H9 (cell line): ENCODE data around the gene SSNA1. TPM values are rescaled to one million over a fixed set of nuclear protein-coding genes. Genes with fewer than 3 reads are reported as not detected.

Experiments
- DNase-seq: peaks from one replicate; pipeline ENCODE4 v3.0.0-alpha.2; 2017
- H2AFZ ChIP-seq: one replicate; pipeline ENCODE4 v1.6.1; 2013; ENCODE audit warnings: mild to moderate bottlenecking, low read length, control low read depth, moderate library complexity
- H2AK5ac ChIP-seq: 2 replicates; pipeline ENCODE4 v1.6.1; 2013; ENCODE audit warnings: low read length, control low read depth, mixed read lengths; ENCODE audit not compliant: insufficient read length
- H2BK120ac ChIP-seq: one replicate; pipeline ENCODE4 v1.6.1; 2013; ENCODE audit warnings: low read depth, mild to moderate bottlenecking, low read length, control low read depth, inconsistent platforms; ENCODE audit not compliant: poor library complexity, severe bottlenecking
- H2BK12ac ChIP-seq: 2 replicates; pipeline ENCODE4 v1.6.1; 2013; ENCODE audit warnings: low read length, control low read depth, mixed read lengths, low read depth; ENCODE audit not compliant: insufficient read length
- H2BK15ac ChIP-seq: 2 replicates; pipeline ENCODE4 v1.6.1; 2013; ENCODE audit warnings: low read depth, low read length, control low read depth
- H2BK20ac ChIP-seq: one replicate; pipeline ENCODE4 v1.6.1; 2013; ENCODE audit warnings: low read depth, mild to moderate bottlenecking, low read length, control low read depth, inconsistent platforms; ENCODE audit not compliant: poor library complexity, severe bottlenecking
- H2BK5ac ChIP-seq: 2 replicates; pipeline ENCODE4 v1.6.1; 2013; ENCODE audit warnings: low read length, control low read depth, mixed read lengths; ENCODE audit not compliant: insufficient read length
- H3K14ac ChIP-seq: 2 replicates; pipeline ENCODE4 v1.6.1; 2013; ENCODE audit warnings: low read length, control low read depth; ENCODE audit not compliant: insufficient read depth
- H3K18ac ChIP-seq: 2 replicates; pipeline ENCODE4 v1.6.1; 2013; ENCODE audit warnings: low read depth, mild to moderate bottlenecking, mixed read lengths, low read length, control low read depth; ENCODE audit not compliant: insufficient read length
- H3K23ac ChIP-seq: 2 replicates; pipeline ENCODE4 v1.6.1; 2013; ENCODE audit warnings: low read length, control low read depth, mixed read lengths, low read depth; ENCODE audit not compliant: insufficient read length
- H3K23me2 ChIP-seq: 2 replicates; pipeline ENCODE4 v1.6.1; 2013; ENCODE audit warnings: low read depth, mild to moderate bottlenecking, mixed read lengths, low read length, control low read depth; ENCODE audit not compliant: insufficient read length, poor library complexity, severe bottlenecking
- H3K27ac ChIP-seq: 2 replicates; pipeline ENCODE4 v1.5.1; 2013; ENCODE audit warnings: low read length, control low read depth, mixed read lengths, low read depth; ENCODE audit not compliant: insufficient read length
- H3K27me3 ChIP-seq: 2 replicates; pipeline ENCODE4 v1.6.1; 2013; ENCODE audit warnings: low read length, control low read depth, inconsistent platforms; ENCODE audit not compliant: insufficient read depth
- H3K4ac ChIP-seq: 2 replicates; pipeline ENCODE4 v1.6.1; 2013; ENCODE audit warnings: low read depth, mild to moderate bottlenecking, control low read depth, inconsistent platforms, low read length, moderate library complexity
- H3K4me1 ChIP-seq: 2 replicates; pipeline ENCODE4 v1.6.1; 2013; ENCODE audit warnings: low read length, control low read depth, inconsistent platforms; ENCODE audit not compliant: insufficient read depth
- H3K4me2 ChIP-seq: 2 replicates; pipeline ENCODE4 v1.6.1; 2013; ENCODE audit warnings: low read length, control low read depth, mixed read lengths; ENCODE audit not compliant: insufficient read length, insufficient read depth
- H3K56ac ChIP-seq: 2 replicates; pipeline ENCODE4 v1.6.1; 2013; ENCODE audit warnings: low read depth, mild to moderate bottlenecking, mixed read lengths, low read length, control low read depth; ENCODE audit not compliant: insufficient read length
- H3K79me1 ChIP-seq: 2 replicates; pipeline ENCODE4 v1.6.1; 2013; ENCODE audit warnings: low read depth, mild to moderate bottlenecking, moderate library complexity, low read length, control low read depth, inconsistent platforms; ENCODE audit not compliant: insufficient read depth, poor library complexity, severe bottlenecking
- H3K79me2 ChIP-seq: 2 replicates; pipeline ENCODE4 v1.6.1; 2013; ENCODE audit warnings: low read length, control low read depth, inconsistent platforms; ENCODE audit not compliant: insufficient read depth
- H3K9ac ChIP-seq: 2 replicates; pipeline ENCODE4 v1.6.1; 2013; ENCODE audit warnings: low read length, control low read depth, mixed read lengths; ENCODE audit not compliant: insufficient read length; ENCODE audit errors: extremely low read depth
- H3K9me3 ChIP-seq: one replicate; pipeline ENCODE4 v1.6.1; 2013; ENCODE audit warnings: low read depth, low read length, inconsistent platforms; ENCODE audit not compliant: control insufficient read depth
- H3T11ph ChIP-seq: one replicate; pipeline ENCODE4 v1.6.1; 2013; ENCODE audit warnings: mild to moderate bottlenecking, low read length, control low read depth, inconsistent platforms
- H4K20me1 ChIP-seq: one replicate; pipeline ENCODE4 v1.6.1; 2013; ENCODE audit not compliant: control insufficient read depth, insufficient read length, insufficient read depth
- H4K5ac ChIP-seq: 2 replicates; pipeline ENCODE4 v1.6.1; 2013; ENCODE audit warnings: low read depth, mild to moderate bottlenecking, mixed read lengths, low read length, control low read depth; ENCODE audit not compliant: insufficient read length
- H4K8ac ChIP-seq: replicated peaks from 2 replicates; pipeline ENCODE4 v1.6.1; 2013; ENCODE audit warnings: low read length, control low read depth, mixed read lengths, low read depth; ENCODE audit not compliant: insufficient read length
- H4K91ac ChIP-seq: 2 replicates; pipeline ENCODE4 v1.6.1; 2013; ENCODE audit warnings: low read depth, mild to moderate bottlenecking, moderate library complexity, mixed read lengths, low read length, control low read depth; ENCODE audit not compliant: insufficient read length
- H3K27ac Mint-ChIP-seq, 3 experiments: 2 replicates in 2 of 3; 3 replicates in 1 of 3; pipeline ENCODE4 v1.8.0; 2020 to 2021; ENCODE audit warnings: mixed read lengths in 3 of 3, mild to moderate bottlenecking in 1 of 3, moderate library complexity in 1 of 3
- H3K27me3 Mint-ChIP-seq: 2 replicates; pipeline ENCODE4 v1.8.0; 2021; ENCODE audit warnings: low read depth, mild to moderate bottlenecking, moderate library complexity, mixed read lengths
- H3K36me3 Mint-ChIP-seq, 3 experiments: 2 replicates in 2 of 3; 3 replicates in 1 of 3; pipeline ENCODE4 v1.8.0; 2020 to 2021; ENCODE audit warnings: low read depth in 3 of 3, mixed read lengths in 3 of 3; ENCODE audit not compliant: insufficient read depth in 1 of 3
- H3K4me1 Mint-ChIP-seq, 2 experiments: 2 replicates each; pipeline ENCODE4 v1.8.0; 2020; ENCODE audit warnings: mixed read lengths in 2 of 2
- H3K4me3 Mint-ChIP-seq, 2 experiments: 2 replicates in 1 of 2; 3 replicates in 1 of 2; pipeline ENCODE4 v1.8.0; 2020 to 2021; ENCODE audit warnings: mild to moderate bottlenecking in 2 of 2, mixed read lengths in 2 of 2, moderate library complexity in 1 of 2
- H3K9me3 Mint-ChIP-seq, 2 experiments: 2 replicates in 1 of 2; 3 replicates in 1 of 2; pipeline ENCODE4 v1.8.0; 2020; ENCODE audit warnings: mild to moderate bottlenecking in 2 of 2, mixed read lengths in 2 of 2, moderate library complexity in 1 of 2
- WGBS: extraction: QIAGEN DNeasy Blood & Tissue Kit; methylation state at CpG from one replicate; pipeline ENCODE4 v1.1.7; 2013; ENCODE audit warnings: missing lambda C conversion rate, low lambda C conversion rate, mixed read lengths; ENCODE audit not compliant: insufficient read length; ENCODE audit errors: extremely low coverage; 5-methylcytosine and 5-hydroxymethylcytosine counted together
- total RNA-seq: library from RNA; stranded (reverse); gene quantifications from 2 replicates; pipeline ENCODE4 v1.2.1, GENCODE V29; 2021
- TF ChIP-seq, protein P1 (sequence below): fragments of 200-600 bp; sonication (generic); conservative IDR thresholded peaks from 3 replicates; pipeline ENCODE4 v1.8.0; 2021; ENCODE audit warnings: antibody characterized with exemption, mild to moderate bottlenecking

The SSNA1 gene
- total RNA-seq, 1 experiment from 2014 or later, result 69.2 TPM

GRCh38 chr9:137150617-137151457 is 37.6 kb upstream of the SSNA1 start:
- Histone ChIP-seq H3K4ac (no peak overlapping the region), H3K14ac (no peak overlapping the region), H2BK12ac (no peak overlapping the region), H2BK15ac (no peak overlapping the region), H3K23ac (no peak overlapping the region), H4K8ac (no peak overlapping the region), H3K56ac (no peak overlapping the region), H3K79me1 (no peaks in the 10 kb centered on the region), H3K27me3 (peaks cover 5% of the 10 kb centered on the region; the same call in 1 of the 2 replicates), H3K18ac (no peak overlapping the region), H3K9ac (no peak overlapping the region), H3K4me1 (no peaks in the 10 kb centered on the region; the same call in 1 of the 2 replicates), H2BK20ac (no peak overlapping the region), H2BK120ac (no peak overlapping the region), H3T11ph (no peak overlapping the region), H3K4me2 (no peak overlapping the region), H4K91ac (no peak overlapping the region), H3K27ac (no peak overlapping the region), H4K20me1 (no peaks in the 10 kb centered on the region), H3K23me2 (no peaks in the 10 kb centered on the region), H2AK5ac (no peak overlapping the region), H3K79me2 (no peaks in the 10 kb centered on the region), H3K9me3 (no peaks in the 10 kb centered on the region), H2AFZ (no peak overlapping the region), H2BK5ac (no peak overlapping the region), H4K5ac (no peak overlapping the region)
- Mint-ChIP-seq H3K4me3 (no peak overlapping the region; a peak in 1 of 5 replicates), H3K27ac (0 out of 7 replicates have a peak overlapping the region, but pooled peaks of 1 of the 3 experiments have one; percentile 58), H3K36me3 (no peaks in the 10 kb centered on the region), H3K27me3 (peaks cover 37% of the 10 kb centered on the region), H3K9me3 (no peaks in the 10 kb centered on the region; a peak in 2 of 5 replicates), H3K4me1 (peaks cover 0 to 11% of the 10 kb centered on the region in 2 experiments; a peak in 2 of 4 replicates)
- TF ChIP-seq, protein P1, sequence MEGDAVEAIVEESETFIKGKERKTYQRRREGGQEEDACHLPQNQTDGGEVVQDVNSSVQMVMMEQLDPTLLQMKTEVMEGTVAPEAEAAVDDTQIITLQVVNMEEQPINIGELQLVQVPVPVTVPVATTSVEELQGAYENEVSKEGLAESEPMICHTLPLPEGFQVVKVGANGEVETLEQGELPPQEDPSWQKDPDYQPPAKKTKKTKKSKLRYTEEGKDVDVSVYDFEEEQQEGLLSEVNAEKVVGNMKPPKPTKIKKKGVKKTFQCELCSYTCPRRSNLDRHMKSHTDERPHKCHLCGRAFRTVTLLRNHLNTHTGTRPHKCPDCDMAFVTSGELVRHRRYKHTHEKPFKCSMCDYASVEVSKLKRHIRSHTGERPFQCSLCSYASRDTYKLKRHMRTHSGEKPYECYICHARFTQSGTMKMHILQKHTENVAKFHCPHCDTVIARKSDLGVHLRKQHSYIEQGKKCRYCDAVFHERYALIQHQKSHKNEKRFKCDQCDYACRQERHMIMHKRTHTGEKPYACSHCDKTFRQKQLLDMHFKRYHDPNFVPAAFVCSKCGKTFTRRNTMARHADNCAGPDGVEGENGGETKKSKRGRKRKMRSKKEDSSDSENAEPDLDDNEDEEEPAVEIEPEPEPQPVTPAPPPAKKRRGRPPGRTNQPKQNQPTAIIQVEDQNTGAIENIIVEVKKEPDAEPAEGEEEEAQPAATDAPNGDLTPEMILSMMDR, result no peak
- DNase-seq, result peak; percentile 85
- WGBS, result no CpG with 5 or more reads among the region's 34 CpGs
